Endothelial cell of hepatic sinusoid (primary cell): Measurements from ENCODE around the gene ASIC2.

Source experiments
- in situ Hi-C: cut with HindIII; loops from 2 replicates; pipeline ENCODE4 v1.10.0; 2017; ENCODE audit warnings: low sequenced_read_pairs

ASIC2 gene

GRCh38 chr17:33167736-33168135, 125.4 kb downstream of the ASIC2 start:
- in situ Hi-C loops: no loop called here

GRCh38 chr17:33166472-33166871, 126.6 kb downstream of the ASIC2 start:
- in situ Hi-C loops: no loop called here

GRCh38 chr17:33164169-33164881, 128.8 kb downstream of the ASIC2 start:
- in situ Hi-C loops: no loop called here

- in situ Hi-C loops: no loop called here
Measured at GRCh38 chr17:33163533-33164168, 129.4 kb downstream of the ASIC2 start.

- in situ Hi-C loops: no loop called here
Measured at GRCh38 chr17:33154869-33155455, 138.1 kb downstream of the ASIC2 start.

- in situ Hi-C loops: no loop called here
Measured at GRCh38 chr17:33152783-33153182, 140.3 kb downstream of the ASIC2 start.

GRCh38 chr17:33151565-33151964, 141.5 kb downstream of the ASIC2 start:
- in situ Hi-C loops: no loop called here

- in situ Hi-C loops: no loop called here
Measured at GRCh38 chr17:33145941-33146340, 147.2 kb downstream of the ASIC2 start.

- in situ Hi-C loops: no loop called here
Measured at GRCh38 chr17:33144837-33145236, 148.3 kb downstream of the ASIC2 start.

- in situ Hi-C loops: no loop called here
Measured at GRCh38 chr17:33142705-33143299, 150.3 kb downstream of the ASIC2 start.

GRCh38 chr17:33140413-33141099, 152.5 kb downstream of the ASIC2 start:
- in situ Hi-C loops: no loop called here

- in situ Hi-C loops: no loop called here
Measured at GRCh38 chr17:33138627-33139026, 154.5 kb downstream of the ASIC2 start.

- in situ Hi-C loops: no loop called here
Measured at GRCh38 chr17:33137426-33137825, 155.7 kb downstream of the ASIC2 start.

- in situ Hi-C loops: no loop called here
Measured at GRCh38 chr17:33135691-33136090, 157.4 kb downstream of the ASIC2 start.

- in situ Hi-C loops: no loop called here
Measured at GRCh38 chr17:33131620-33132019, 161.5 kb downstream of the ASIC2 start.

- in situ Hi-C loops: no loop called here
Measured at GRCh38 chr17:33127706-33128105, 165.4 kb downstream of the ASIC2 start.

- in situ Hi-C loops: no loop called here
Measured at GRCh38 chr17:33126086-33126485, 167.0 kb downstream of the ASIC2 start.

- in situ Hi-C loops: no loop called here
Measured at GRCh38 chr17:33125552-33125950, 167.5 kb downstream of the ASIC2 start.

GRCh38 chr17:33124871-33125551, 168.1 kb downstream of the ASIC2 start:
- in situ Hi-C loops: loop anchor here (25.0 kb wide), 1 partner anchor 87 kb away; no protein-coding TSS in a partner anchor

- in situ Hi-C loops: loop anchor here (25.0 kb wide), 1 partner anchor 88 kb away; no protein-coding TSS in a partner anchor
Measured at GRCh38 chr17:33124185-33124584, 168.9 kb downstream of the ASIC2 start.
